KOPT-K1 (cell line): ENCODE results near the gene MTRR.

Source experiments
- H3K27ac ChIP-seq: fragments of 200-600 bp; sonication (generic); 2 replicates; pipeline ENCODE4 v1.5.1; 2016; ENCODE audit warnings: antibody characterized with exemption, mild to moderate bottlenecking, low read depth, low read length; ENCODE audit not compliant: poor library complexity, severe bottlenecking
- H3K36me3 ChIP-seq: fragments of 200-600 bp; sonication (generic); 2 replicates; pipeline ENCODE4 v1.5.1; 2017; ENCODE audit warnings: antibody characterized with exemption, mild to moderate bottlenecking, low read length, moderate library complexity; ENCODE audit not compliant: insufficient read depth
- H3K9me3 ChIP-seq: fragments of 200-600 bp; sonication (generic); 2 replicates; pipeline ENCODE4 v1.5.1; 2017; ENCODE audit warnings: antibody characterized with exemption, low read length, mild to moderate bottlenecking; ENCODE audit not compliant: insufficient read depth, poor library complexity, severe bottlenecking

Gene MTRR

DNA sequence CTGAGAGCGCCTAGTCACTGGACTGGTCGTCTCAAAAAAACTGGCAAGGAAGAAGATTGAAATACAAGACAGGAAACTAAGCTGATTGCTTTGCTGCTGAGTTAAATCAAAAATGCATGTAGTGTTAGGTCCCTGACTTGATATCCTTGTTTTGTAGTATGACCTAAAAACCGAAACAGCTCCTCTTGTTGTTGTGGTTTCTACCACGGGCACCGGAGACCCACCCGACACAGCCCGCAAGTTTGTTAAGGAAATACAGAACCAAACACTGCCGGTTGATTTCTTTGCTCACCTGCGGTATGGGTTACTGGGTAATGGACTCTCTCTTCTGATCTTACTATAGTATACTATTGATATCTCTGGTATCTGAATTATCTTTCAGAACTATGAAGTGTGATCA lies 4.3 kb downstream of the MTRR start:
- Histone ChIP-seq H3K36me3 (peaks cover 51% of the 10 kb centered on the region), H3K9me3 (no peaks in the 10 kb centered on the region), H3K27ac (no peak overlapping the region)

GRCh38 chr5:7874639-7875038 lies 5.7 kb downstream of the MTRR start:
- H3K36me3 ChIP-seq: peaks cover 65% of the 10 kb centered on the region
- no peaks in the 10 kb centered on the region for H3K9me3 ChIP-seq
- no peak overlapping the region for H3K27ac ChIP-seq

DNA sequence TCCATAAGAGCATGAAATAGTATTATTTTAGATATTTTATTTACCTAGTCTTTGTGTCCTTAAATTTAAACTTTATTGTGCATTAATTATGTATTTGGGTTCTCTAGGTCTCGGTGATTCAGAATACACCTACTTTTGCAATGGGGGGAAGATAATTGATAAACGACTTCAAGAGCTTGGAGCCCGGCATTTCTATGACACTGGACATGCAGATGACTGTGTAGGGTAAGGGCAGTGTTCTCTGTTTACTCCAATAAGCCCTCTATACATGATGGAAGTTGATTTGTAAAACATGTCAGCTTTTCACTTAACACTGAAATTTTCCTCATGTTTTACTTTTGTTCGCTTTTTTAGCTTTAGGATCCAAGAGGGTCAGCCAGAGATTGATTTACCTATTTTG lies 6.2 kb downstream of the MTRR start:
- peaks cover 70% of the 10 kb centered on the region for H3K36me3 ChIP-seq

DNA sequence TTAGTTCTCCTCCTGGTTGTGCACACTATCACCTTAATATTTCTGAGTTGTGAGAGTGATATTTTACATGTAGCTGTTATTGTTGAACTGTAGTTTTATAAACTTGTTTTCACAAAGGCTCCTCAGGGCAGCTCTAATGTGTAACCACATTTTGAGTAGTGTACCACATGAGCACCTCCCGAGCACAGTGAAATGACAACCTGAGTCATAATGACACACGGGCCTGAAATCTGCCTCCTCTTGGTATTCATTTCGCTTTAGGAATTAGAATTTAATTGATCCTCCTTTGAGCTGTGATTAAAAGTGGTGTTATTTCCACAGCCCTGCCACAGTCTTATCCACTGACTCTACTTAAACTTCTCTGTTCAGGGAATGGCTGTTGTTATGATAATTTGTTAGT lies 7.9 kb downstream of the MTRR start:
- no peaks in the 10 kb centered on the region for H3K9me3 ChIP-seq
- peaks cover 87% of the 10 kb centered on the region for H3K36me3 ChIP-seq
- no peak overlapping the region for H3K27ac ChIP-seq

More for the DNA sequence above, 6.2 kb downstream of the MTRR start:
- Histone ChIP-seq H3K9me3 (no peaks in the 10 kb centered on the region), H3K27ac (no peak overlapping the region)

GRCh38 chr5:7877851-7878250 lies 8.9 kb downstream of the MTRR start:
- Histone ChIP-seq H3K36me3 (peaks cover 93% of the 10 kb centered on the region), H3K27ac (no peak overlapping the region), H3K9me3 (no peaks in the 10 kb centered on the region)

- no peak overlapping the region for H3K27ac ChIP-seq
- no peaks in the 10 kb centered on the region for H3K9me3 ChIP-seq
- H3K36me3 ChIP-seq: peaks cover 97% of the 10 kb centered on the region
Observed at GRCh38 chr5:7878381-7878873, 9.5 kb downstream of the MTRR start.

- Histone ChIP-seq H3K27ac (no peak overlapping the region), H3K36me3 (peaks cover 99% of the 10 kb centered on the region), H3K9me3 (no peaks in the 10 kb centered on the region)
Observed at GRCh38 chr5:7881091-7881490, 12.1 kb downstream of the MTRR start.

DNA sequence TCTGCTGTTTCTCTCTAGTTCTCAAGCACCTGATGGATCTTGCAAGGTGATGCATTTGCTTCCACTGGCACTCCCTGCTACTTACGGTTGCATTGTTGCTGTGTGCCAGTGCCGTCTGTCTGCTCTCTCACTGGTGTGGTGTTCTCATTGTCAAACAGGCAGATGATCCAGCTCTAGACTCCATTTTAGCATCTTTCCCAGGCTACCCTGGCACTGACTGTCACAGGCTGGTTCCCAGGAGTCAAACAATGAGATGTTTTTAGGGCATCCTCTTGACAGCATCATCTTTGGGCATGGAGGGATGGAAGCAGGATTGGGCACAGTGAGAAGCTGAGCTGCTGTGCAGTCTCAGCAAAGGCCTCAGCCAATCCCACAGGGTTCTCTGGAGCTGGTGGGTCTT lies 12.9 kb downstream of the MTRR start:
- Histone ChIP-seq H3K36me3 (peaks cover 99% of the 10 kb centered on the region), H3K27ac (no peak overlapping the region)

GRCh38 chr5:7882926-7883325 lies 14.0 kb downstream of the MTRR start:
- no peaks in the 10 kb centered on the region for H3K9me3 ChIP-seq
- peaks cover 99% of the 10 kb centered on the region for H3K36me3 ChIP-seq
- no peak overlapping the region for H3K27ac ChIP-seq

More for the DNA sequence above, 12.9 kb downstream of the MTRR start:
- H3K9me3 ChIP-seq: no peaks in the 10 kb centered on the region

DNA sequence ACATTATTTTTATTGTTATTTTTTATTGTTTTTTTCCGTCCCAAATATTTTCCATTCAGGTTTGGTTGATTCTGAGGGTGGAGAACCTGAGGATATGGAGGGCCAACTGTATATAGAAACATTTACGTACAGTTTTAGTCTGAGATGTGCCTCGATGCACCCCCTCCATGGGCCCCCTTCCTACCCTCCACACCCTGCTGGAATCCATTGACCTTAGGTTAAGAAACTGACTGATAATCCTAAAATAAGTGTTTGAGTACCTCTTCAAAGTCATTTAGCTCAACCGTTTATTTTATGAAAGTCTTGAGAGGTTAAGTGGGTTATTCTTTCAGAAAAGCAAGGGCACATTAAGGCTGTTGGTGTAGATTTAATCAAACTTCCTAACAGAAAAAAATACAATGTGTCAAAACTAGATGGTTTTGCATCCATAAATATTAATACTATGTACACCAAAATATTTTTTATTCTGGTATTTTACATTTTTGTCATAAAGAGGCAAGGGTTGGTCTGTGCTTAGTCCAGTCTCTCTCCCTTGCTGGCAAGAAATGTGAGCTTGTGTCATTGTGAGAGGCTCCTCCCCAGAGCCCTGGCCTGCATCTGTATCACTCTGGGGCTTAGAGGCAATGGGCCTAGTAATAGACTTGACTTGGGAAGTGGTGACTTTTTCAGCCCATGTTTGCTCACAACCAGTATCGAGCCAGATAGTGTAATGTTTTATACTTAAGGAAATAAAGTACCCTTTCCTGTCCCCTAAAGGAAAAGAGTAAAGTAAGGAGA lies 15.7 kb downstream of the MTRR start:
- H3K9me3 ChIP-seq: no peaks in the 10 kb centered on the region
- H3K36me3 ChIP-seq: peaks cover 100% of the 10 kb centered on the region
- H3K27ac ChIP-seq: no peak overlapping the region

DNA sequence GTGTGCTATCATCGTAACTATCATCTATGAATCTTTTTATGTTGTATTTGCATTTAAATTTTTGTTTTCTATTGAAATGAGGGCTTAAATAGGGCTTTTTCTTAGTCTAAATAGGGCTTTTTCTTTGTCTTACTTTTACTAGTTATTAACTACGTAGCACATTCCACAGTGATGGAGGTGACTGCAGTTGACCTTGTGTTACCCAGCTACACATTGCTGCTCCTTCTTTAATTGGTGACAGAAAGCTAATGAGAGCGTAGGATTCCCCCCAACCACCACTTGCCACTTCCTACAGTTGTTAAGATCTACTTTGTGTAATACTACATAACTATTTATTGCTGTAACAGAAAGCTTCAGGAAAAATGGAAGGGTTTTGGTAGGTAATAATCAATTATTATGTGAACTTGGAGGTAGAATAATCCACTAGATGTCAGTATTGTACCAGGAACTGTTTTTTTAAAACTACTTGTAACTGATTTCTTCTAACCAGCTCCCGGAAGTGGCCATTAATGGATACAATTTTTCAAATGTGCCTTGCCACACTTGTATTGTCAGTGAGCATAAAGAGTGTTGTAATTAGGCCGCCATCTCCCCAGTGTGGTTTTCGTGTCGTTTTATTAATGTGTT lies 18.0 kb downstream of the MTRR start:
- H3K36me3 ChIP-seq: peaks cover 97% of the 10 kb centered on the region
- no peak overlapping the region for H3K27ac ChIP-seq
- H3K9me3 ChIP-seq: no peaks in the 10 kb centered on the region

DNA sequence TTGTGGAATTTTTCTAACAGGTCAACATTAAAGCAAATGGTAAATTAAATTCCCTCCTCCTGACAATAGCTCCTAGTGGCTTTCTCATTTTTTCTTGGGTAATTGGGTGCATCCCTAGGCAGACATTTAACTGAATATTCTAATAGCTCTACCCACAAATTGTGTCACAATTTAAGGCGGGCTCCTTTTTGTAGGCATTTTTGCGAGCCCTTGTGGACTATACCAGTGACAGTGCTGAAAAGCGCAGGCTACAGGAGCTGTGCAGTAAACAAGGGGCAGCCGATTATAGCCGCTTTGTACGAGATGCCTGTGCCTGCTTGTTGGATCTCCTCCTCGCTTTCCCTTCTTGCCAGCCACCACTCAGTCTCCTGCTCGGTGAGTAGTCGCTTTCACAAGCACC lies 20.0 kb downstream of the MTRR start:
- peaks cover 97% of the 10 kb centered on the region for H3K36me3 ChIP-seq

DNA sequence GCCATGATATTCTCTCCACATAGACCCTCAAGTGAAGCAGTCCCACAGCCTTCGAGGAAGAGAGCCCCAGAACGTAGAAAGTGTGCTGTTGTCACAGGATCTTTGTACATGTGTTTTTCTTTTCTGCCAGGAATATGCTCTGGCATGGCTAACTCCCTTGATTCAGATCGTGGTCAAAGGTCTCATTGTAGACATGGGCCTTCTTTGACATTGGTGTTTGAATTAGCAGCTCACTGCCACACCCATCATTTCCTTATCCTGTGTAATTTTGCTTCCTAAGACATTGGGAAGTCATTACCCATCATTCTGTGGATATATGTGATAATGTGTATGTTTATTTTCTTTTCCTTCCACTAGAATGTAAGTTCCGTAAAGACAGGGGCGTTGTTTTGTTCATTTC lies 25.5 kb downstream of the MTRR start:
- Histone ChIP-seq H3K27ac (no peak overlapping the region), H3K9me3 (no peaks in the 10 kb centered on the region), H3K36me3 (peaks cover 97% of the 10 kb centered on the region)

More for the DNA sequence above, 20.0 kb downstream of the MTRR start:
- H3K9me3 ChIP-seq: no peaks in the 10 kb centered on the region
- no peak overlapping the region for H3K27ac ChIP-seq

DNA sequence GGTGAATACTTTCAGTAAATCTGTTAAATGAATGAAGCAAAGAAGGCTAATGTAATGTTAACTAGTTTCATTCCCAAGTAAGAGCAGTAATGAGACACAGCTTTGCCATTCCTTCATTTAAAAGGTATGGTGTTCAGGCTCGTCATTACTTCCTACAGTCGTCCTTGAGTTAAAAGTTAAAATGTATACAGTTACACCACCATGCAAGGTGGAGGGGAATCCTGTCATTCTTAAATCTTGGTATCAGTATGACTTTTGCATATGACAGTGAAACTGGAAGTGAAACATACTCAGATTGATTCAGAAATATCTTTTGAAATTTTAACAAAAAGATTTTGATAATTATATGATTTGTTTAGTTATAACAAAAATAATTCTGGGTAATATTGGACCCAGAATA lies 25.9 kb downstream of the MTRR start:
- no peak overlapping the region for H3K27ac ChIP-seq
- no peaks in the 10 kb centered on the region for H3K9me3 ChIP-seq
- peaks cover 97% of the 10 kb centered on the region for H3K36me3 ChIP-seq

- no peaks in the 10 kb centered on the region for H3K9me3 ChIP-seq
- H3K36me3 ChIP-seq: peaks cover 100% of the 10 kb centered on the region
- no peak overlapping the region for H3K27ac ChIP-seq
Observed at GRCh38 chr5:7897014-7897600, 28.2 kb downstream of the MTRR start.
